ENCODE results near the gene FBXL4. TPM values are rescaled to one million over a fixed set of nuclear protein-coding genes. Genes with fewer than 3 reads are reported as not detected.

FBXL4 gene
- total RNA-seq, 2 experiments from 2014 or later: 14.5 to 20.9 TPM

GRCh38 chr6:98843271-98844243, 104.2 kb downstream of the FBXL4 start:
- POLR2A ChIA-PET: no interaction called here
- intact Hi-C loops (cut with micrococcal nuclease; ENCODE audit: unreplicated experiment): loop anchor here (2.0 kb wide), 1 partner anchor 1347 kb away; no protein-coding TSS in a partner anchor
- Histone ChIP-seq H4K20me1 (ENCODE audit: insufficient read depth, low read length) (no peaks in the 10 kb centered on the region), H2AFZ (ENCODE audit: low read length) (no peak overlapping the region), H3K4me2 (ENCODE audit: low read length) (no peak overlapping the region), H3K36me3 (ENCODE audit: insufficient read depth, low read length) (no peaks in the 10 kb centered on the region), H3K4me3 (ENCODE audit: low read depth, low read length, poor library complexity, severe bottlenecking) (no peak overlapping the region), H3K27ac (ENCODE audit: low read depth, low read length, poor library complexity, severe bottlenecking) (no peak overlapping the region), H3K9me2 (ENCODE audit: insufficient read depth, low read length) (no peaks in the 10 kb centered on the region), H3K79me2 (ENCODE audit: insufficient read depth, low read depth, low read length) (no peaks in the 10 kb centered on the region), H3K9me3 (ENCODE audit: low read length) (no peaks in the 10 kb centered on the region), H3K4me1 (ENCODE audit: insufficient read depth, low read length, poor library complexity, severe bottlenecking) (peaks cover 6% of the 10 kb centered on the region)
- TF ChIP-seq EZH2phosphoT487 (IDR thresholded peaks at IDR 0.05; ENCODE audit: borderline replicate concordance, low read depth, low read length) (no peak), CTCF (conservative IDR thresholded peaks at IDR 0.05; ENCODE audit: low read length) (no peak)
- no TSS peak for BruUV-seq (replicated peaks)
- DNase-seq (ENCODE audit: low spot score): no peak
- CTCF ChIA-PET (ENCODE audit: unreplicated experiment): no interaction called here

- Histone ChIP-seq H3K9me3 (ENCODE audit: low read length) (no peaks in the 10 kb centered on the region), H3K4me3 (ENCODE audit: low read depth, low read length, poor library complexity, severe bottlenecking) (no peak overlapping the region), H4K20me1 (ENCODE audit: insufficient read depth, low read length) (peaks cover 2% of the 10 kb centered on the region; the same call in 1 of the 2 replicates), H3K4me2 (ENCODE audit: low read length) (no peak overlapping the region), H3K9me2 (ENCODE audit: insufficient read depth, low read length) (no peaks in the 10 kb centered on the region), H3K4me1 (ENCODE audit: insufficient read depth, low read length, poor library complexity, severe bottlenecking) (peaks cover 6% of the 10 kb centered on the region), H2AFZ (ENCODE audit: low read length) (no peak overlapping the region), H3K79me2 (ENCODE audit: insufficient read depth, low read depth, low read length) (no peaks in the 10 kb centered on the region), H3K27ac (ENCODE audit: low read depth, low read length, poor library complexity, severe bottlenecking) (no peak overlapping the region), H3K36me3 (ENCODE audit: insufficient read depth, low read length) (no peaks in the 10 kb centered on the region)
- no TSS peak for BruUV-seq (replicated peaks)
- DNase-seq (ENCODE audit: low spot score): no peak
- POLR2A ChIA-PET: interaction anchor here (0.5 kb wide), 1 partner anchor 196 kb away, joined by 3 read pairs; no protein-coding TSS in a partner anchor
- intact Hi-C loops (cut with micrococcal nuclease; ENCODE audit: unreplicated experiment): no loop called here
- CTCF ChIA-PET (ENCODE audit: unreplicated experiment): no interaction called here
- no peak for TF ChIP-seq EZH2phosphoT487 (IDR thresholded peaks at IDR 0.05; ENCODE audit: borderline replicate concordance, low read depth, low read length)
- no peak for TF ChIP-seq CTCF (conservative IDR thresholded peaks at IDR 0.05; ENCODE audit: low read length)
Measured at GRCh38 chr6:98842342-98843180, 105.2 kb downstream of the FBXL4 start.
